GM19372 (cell line): ENCODE results near the gene PDE10A.

Experiments
- ATAC-seq: cut with Tn5 transposase; IDR thresholded peaks from one replicate; pipeline ENCODE4 v1.9.1; 2021; ENCODE audit warnings: mild to moderate bottlenecking, low read depth, moderate library complexity; ENCODE audit not compliant: unreplicated experiment

Gene PDE10A

GRCh38 chr6:165656581-165657324 lies 6.3 kb downstream of the PDE10A start:
- ATAC-seq = no peak

GRCh38 chr6:165655191-165655590 lies 7.8 kb downstream of the PDE10A start:
- ATAC-seq = no peak

- ATAC-seq = no peak
Measured at GRCh38 chr6:165654144-165654543, 8.9 kb downstream of the PDE10A start.

GRCh38 chr6:165653607-165654006 lies 9.4 kb downstream of the PDE10A start:
- no peak for ATAC-seq

GRCh38 chr6:165653196-165653595 lies 9.8 kb downstream of the PDE10A start:
- ATAC-seq = no peak

GRCh38 chr6:165652766-165653165 lies 10.3 kb downstream of the PDE10A start:
- no peak for ATAC-seq

GRCh38 chr6:165649166-165650137 lies 13.6 kb downstream of the PDE10A start:
- ATAC-seq = no peak

- no peak for ATAC-seq
Measured at GRCh38 chr6:165647041-165647440, 16.0 kb downstream of the PDE10A start.

- no peak for ATAC-seq
Measured at GRCh38 chr6:165645919-165646318, 17.1 kb downstream of the PDE10A start.

- ATAC-seq = no peak
Measured at GRCh38 chr6:165644586-165645266, 18.3 kb downstream of the PDE10A start.

GRCh38 chr6:165643015-165643414 lies 20.0 kb downstream of the PDE10A start:
- no peak for ATAC-seq

GRCh38 chr6:165641672-165642156 lies 21.3 kb downstream of the PDE10A start:
- ATAC-seq = no peak

- no peak for ATAC-seq
Measured at GRCh38 chr6:165640806-165641205, 22.2 kb downstream of the PDE10A start.

- ATAC-seq = no peak
Measured at GRCh38 chr6:165638530-165638929, 24.5 kb downstream of the PDE10A start.

GRCh38 chr6:165637586-165637985 lies 25.5 kb downstream of the PDE10A start:
- no peak for ATAC-seq

GRCh38 chr6:165636402-165637048 lies 26.5 kb downstream of the PDE10A start:
- ATAC-seq = no peak

- no peak for ATAC-seq
Measured at GRCh38 chr6:165635965-165636364, 27.1 kb downstream of the PDE10A start.

- no peak for ATAC-seq
Measured at GRCh38 chr6:165634101-165634880, 28.8 kb downstream of the PDE10A start.

GRCh38 chr6:165632194-165632593 lies 30.8 kb downstream of the PDE10A start:
- ATAC-seq = no peak
